ENCODE measurements around the gene LIMK1.

Gene LIMK1

GRCh38 chr7:74056096-74056915 lies 27.3 kb upstream of the LIMK1 start:
- no peak for DNase-seq

- DNase-seq, result no peak
These were observed 26.2 kb upstream of the LIMK1 start for GRCh38 chr7:74057216-74057925.

GRCh38 chr7:74057987-74058386 lies 25.6 kb upstream of the LIMK1 start:
- DNase-seq, result no peak

- DNase-seq, result no peak
These were observed 25.1 kb upstream of the LIMK1 start for GRCh38 chr7:74058486-74058885.

GRCh38 chr7:74059037-74059436 lies 24.6 kb upstream of the LIMK1 start:
- DNase-seq, result no peak

GRCh38 chr7:74059681-74060588 lies 23.7 kb upstream of the LIMK1 start:
- no peak for DNase-seq

- peak; percentile 80 for DNase-seq
These were observed 21.6 kb upstream of the LIMK1 start for GRCh38 chr7:74061840-74062539.

GRCh38 chr7:74063223-74063641 lies 20.4 kb upstream of the LIMK1 start:
- no peak for DNase-seq

- DNase-seq, result no peak
These were observed 20.0 kb upstream of the LIMK1 start for GRCh38 chr7:74063646-74064045.

GRCh38 chr7:74064696-74065095 lies 18.9 kb upstream of the LIMK1 start:
- no peak for DNase-seq

GRCh38 chr7:74066626-74067025 lies 17.0 kb upstream of the LIMK1 start:
- no peak for DNase-seq

GRCh38 chr7:74068378-74069085 lies 15.1 kb upstream of the LIMK1 start:
- no peak for DNase-seq

- DNase-seq, result no peak
These were observed 14.5 kb upstream of the LIMK1 start for GRCh38 chr7:74069086-74069541.

- no peak for DNase-seq
These were observed 13.6 kb upstream of the LIMK1 start for GRCh38 chr7:74069790-74070618.

GRCh38 chr7:74070619-74070921 lies 13.0 kb upstream of the LIMK1 start:
- no peak for DNase-seq

- DNase-seq, result no peak
These were observed 12.5 kb upstream of the LIMK1 start for GRCh38 chr7:74071121-74071520.

GRCh38 chr7:74074770-74075169 lies 8.8 kb upstream of the LIMK1 start:
- DNase-seq, result no peak

- DNase-seq, result no peak
These were observed 5.1 kb upstream of the LIMK1 start for GRCh38 chr7:74078461-74078860.

- no peak for DNase-seq
These were observed 861 bp upstream of the LIMK1 start for GRCh38 chr7:74082770-74083116.

GRCh38 chr7:74083928-74084721 lies 521 bp downstream of the LIMK1 start:
- no peak for DNase-seq
